Fibroblast of skin of right quadriceps (primary cell): ENCODE results near the gene ATP6V1C2.

Source experiments
- DNase-seq: peaks from one replicate; pipeline ENCODE4 v3.0.0-alpha.2; 2013

The ATP6V1C2 gene

GRCh38 chr2:10721396-10722251, at the start of gene ATP6V1C2:
Gene ATP6V1C2 (plus strand): TSS chr2:10721630. CDS start chr2:10722850, 1,220 bp downstream.
- DNase-seq, result no peak

GRCh38 chr2:10675131-10675530, 46.3 kb upstream of the ATP6V1C2 start:
- no peak for DNase-seq

GRCh38 chr2:10678225-10678624, 43.2 kb upstream of the ATP6V1C2 start:
- DNase-seq, result no peak

GRCh38 chr2:10680214-10680613, 41.2 kb upstream of the ATP6V1C2 start:
- no peak for DNase-seq

- DNase-seq, result no peak
Observed at GRCh38 chr2:10680957-10681356, 40.5 kb upstream of the ATP6V1C2 start.

GRCh38 chr2:10686176-10686730, 35.2 kb upstream of the ATP6V1C2 start:
- no peak for DNase-seq

- no peak for DNase-seq
Observed at GRCh38 chr2:10688921-10689807, 32.3 kb upstream of the ATP6V1C2 start.

- no peak for DNase-seq
Observed at GRCh38 chr2:10691521-10691920, 29.9 kb upstream of the ATP6V1C2 start.

GRCh38 chr2:10700078-10700803, 21.2 kb upstream of the ATP6V1C2 start:
- peak; percentile 19 for DNase-seq

- no peak for DNase-seq
Observed at GRCh38 chr2:10704034-10704594, 17.3 kb upstream of the ATP6V1C2 start.

- no peak for DNase-seq
Observed at GRCh38 chr2:10706033-10706432, 15.4 kb upstream of the ATP6V1C2 start.

- no peak for DNase-seq
Observed at GRCh38 chr2:10707831-10708230, 13.6 kb upstream of the ATP6V1C2 start.

- DNase-seq, result no peak
Observed at GRCh38 chr2:10709290-10709939, 12.0 kb upstream of the ATP6V1C2 start.

GRCh38 chr2:10712185-10712809, 9.1 kb upstream of the ATP6V1C2 start:
- no peak for DNase-seq

GRCh38 chr2:10716581-10716980, 4.8 kb upstream of the ATP6V1C2 start:
- DNase-seq, result no peak

GRCh38 chr2:10717628-10718027, 3.8 kb upstream of the ATP6V1C2 start:
- peak; percentile 61 for DNase-seq

GRCh38 chr2:10720306-10720705, 1.1 kb upstream of the ATP6V1C2 start:
- DNase-seq, result no peak

GRCh38 chr2:10720947-10721395, 459 bp upstream of the ATP6V1C2 start:
- no peak for DNase-seq

GRCh38 chr2:10722252-10722825, 909 bp downstream of the ATP6V1C2 start:
- no peak for DNase-seq

GRCh38 chr2:10732924-10733565, 11.6 kb downstream of the ATP6V1C2 start:
- no peak for DNase-seq
